CD4-positive, alpha-beta T cell (primary cell): Measurements from ENCODE around the gene PER3. TPM values are rescaled to one million over a fixed set of nuclear protein-coding genes. Genes with fewer than 3 reads are reported as not detected.
"Not testable (repeated sequence)": the region's sequence is repeated elsewhere in the genome, so short reads cannot be mapped to it uniquely, and the experiment has no call there.

Experiments
- ATAC-seq: fragments of 200-7000 bp; cut with Tn5 transposase; one replicate; pipeline ENCODE4 v1.10.0; 2022; ENCODE audit warnings: mild to moderate bottlenecking; ENCODE audit not compliant: poor library complexity
- CTCF ChIA-PET: fragments of 350-600 bp; sonication (Branson Sonifier 250); formaldehyde crosslinking; loops from one replicate; lab custom pipeline; 2021; ENCODE audit warnings: antibody characterized with exemption, inconsistent platforms; lab: Charles Lee
- POLR2A ChIA-PET: fragments of 350-600 bp; sonication (Branson Sonifier 250); formaldehyde crosslinking; loops from one replicate; lab custom pipeline; 2021; ENCODE audit warnings: antibody characterized with exemption, inconsistent platforms; lab: Charles Lee
- DNase-seq, 14 experiments: peaks; one replicate each; pipeline ENCODE4 v3.0.0-alpha.2; 2013 to 2020; ENCODE audit warnings: mixed read lengths in 2 of 14
- H3K27ac ChIP-seq, 2 donors: one replicate each; pipeline versions ENCODE4 v1.5.1 to v1.7.0; 2013; ENCODE audit warnings: low read length in 2 of 2, low read depth in 1 of 2, mild to moderate bottlenecking in 1 of 2
- H3K27me3 ChIP-seq, 2 experiments: 1 replicate in 1 of 2; 2 replicates in 1 of 2; pipeline versions ENCODE4 v1.6.1 to v1.7.0; 2013; ENCODE audit warnings: low read length in 2 of 2, control low read depth in 1 of 2, mild to moderate bottlenecking in 1 of 2, moderate library complexity in 1 of 2; ENCODE audit not compliant: insufficient read depth in 2 of 2, control insufficient read depth in 1 of 2
- H3K36me3 ChIP-seq: one replicate; pipeline ENCODE4 v1.6.1; 2013; ENCODE audit warnings: low read length, control low read depth; ENCODE audit not compliant: insufficient read depth
- H3K4me1 ChIP-seq: one replicate; pipeline ENCODE4 v1.6.1; 2013; ENCODE audit warnings: low read length, control low read depth; ENCODE audit not compliant: insufficient read depth
- H3K4me3 ChIP-seq: one replicate; pipeline ENCODE4 v1.5.1; 2013; ENCODE audit warnings: mild to moderate bottlenecking, low read length, moderate library complexity
- H3K9me3 ChIP-seq, 2 experiments: 1 replicate in 1 of 2; 2 replicates in 1 of 2; pipeline versions ENCODE4 v1.6.1 to v1.7.0; 2013; ENCODE audit warnings: low read length in 2 of 2, mild to moderate bottlenecking in 2 of 2, control low read depth in 1 of 2, moderate library complexity in 1 of 2; ENCODE audit not compliant: control insufficient read depth in 1 of 2, insufficient read depth in 1 of 2
- H3K27ac Mint-ChIP-seq: one replicate; pipeline ENCODE4 v1.8.0; 2020; ENCODE audit warnings: mixed read lengths
- H3K27me3 Mint-ChIP-seq: one replicate; pipeline ENCODE4 v1.8.0; 2021; ENCODE audit warnings: mixed read lengths
- H3K36me3 Mint-ChIP-seq: one replicate; pipeline ENCODE4 v1.8.0; 2021; ENCODE audit warnings: low read depth, mixed read lengths
- H3K4me1 Mint-ChIP-seq: one replicate; pipeline ENCODE4 v1.8.0; 2021; ENCODE audit warnings: low read depth, mixed read lengths
- H3K4me3 Mint-ChIP-seq: one replicate; pipeline ENCODE4 v1.8.0; 2020; ENCODE audit warnings: mild to moderate bottlenecking, mixed read lengths
- H3K9me3 Mint-ChIP-seq: one replicate; pipeline ENCODE4 v1.8.0; 2020; ENCODE audit warnings: mixed read lengths
- CTCF ChIP-seq: fragments of 200-600 bp; IDR thresholded peaks from one replicate; pipeline ENCODE4 v1.8.0; 2022; ENCODE audit warnings: antibody characterized with exemption, mild to moderate bottlenecking
- intact Hi-C, 2 experiments: fragments of 100-400 bp; cut with DNase I in 1 of 2; cut with micrococcal nuclease in 1 of 2; formaldehyde crosslinking; loops; one replicate each; pipeline versions ENCODE4 v1.15.1 to v1.9.0; 2023 to 2025; cut with DNase I, micrococcal nuclease
- total RNA-seq, 174 experiments: library from RNA in 2 of 174; stranded (reverse) in 2 of 174; gene quantifications; one replicate each; pipeline ENCODE4 v1.2.3 and lab custom pipeline; 2021 to 2026

Gene PER3
- total RNA-seq, 2 experiments from 2014 or later = 10.1 to 11.4 TPM

GRCh38 chr1:7785108-7785507 lies 1.0 kb downstream of the PER3 start:
- no peak overlapping the region for H3K27ac ChIP-seq
- intact Hi-C loops = loop anchor here in 1 of 2 experiments (10.0 kb wide), 3 partner anchors 170 to 1090 kb away; partner anchors contain the start of genes ENO1 and RERE
- no peaks in the 10 kb centered on the region for H3K27me3 Mint-ChIP-seq

GRCh38 chr1:7786795-7787194 lies 2.7 kb downstream of the PER3 start:
- POLR2A ChIA-PET = no interaction called here
- TF ChIP-seq CTCF = no peak
- Histone ChIP-seq H3K36me3 (peaks cover 22% of the 10 kb centered on the region), H3K27me3 (no peaks in the 10 kb centered on the region), H3K4me1 (peaks cover 25% of the 10 kb centered on the region), H3K27ac (no peak overlapping the region), H3K9me3 (peaks cover 13 to 14% of the 10 kb centered on the region in 2 experiments), H3K4me3 (no peak overlapping the region)
- peaks cover 59% of the 10 kb centered on the region for H3K36me3 Mint-ChIP-seq
- no peak for ATAC-seq
- H3K9me3 Mint-ChIP-seq = peaks cover 5% of the 10 kb centered on the region
- DNase-seq = no peak
- CTCF ChIA-PET = interaction anchor here (0.7 kb wide), 1 partner anchor 34 kb away, joined by 3 read pairs; no protein-coding TSS in a partner anchor
- H3K4me1 Mint-ChIP-seq = peaks cover 30% of the 10 kb centered on the region
- no peaks in the 10 kb centered on the region for H3K27me3 Mint-ChIP-seq
- H3K4me3 Mint-ChIP-seq = no peak overlapping the region
- H3K27ac Mint-ChIP-seq = peak overlapping the region; percentile 54
- intact Hi-C loops = loop anchor here in 1 of 2 experiments (10.0 kb wide), 3 partner anchors 168 to 1088 kb away; partner anchors contain the start of genes ENO1 and RERE

More at GRCh38 chr1:7785108-7785507, 1.0 kb downstream of the PER3 start:
- H3K36me3 ChIP-seq = peaks cover 18% of the 10 kb centered on the region
- no peak for TF ChIP-seq CTCF
- ChIA-PET POLR2A (interaction anchor here (1.1 kb wide), 1 partner anchor 14 kb away, joined by 3 read pairs; the partner anchor contains the start of gene VAMP3), CTCF (no interaction called here)
- Mint-ChIP-seq H3K36me3 (peaks cover 47% of the 10 kb centered on the region), H3K4me3 (peak overlapping the region; percentile 78), H3K27ac (peak overlapping the region; percentile 78), H3K4me1 (peaks cover 37% of the 10 kb centered on the region), H3K9me3 (peaks cover under 1% of the 10 kb centered on the region)
- H3K27me3 ChIP-seq = no peaks in the 10 kb centered on the region
- ATAC-seq = no peak
- H3K4me3 ChIP-seq = no peak overlapping the region
- no peak for DNase-seq
- H3K4me1 ChIP-seq = peaks cover 34% of the 10 kb centered on the region
- H3K9me3 ChIP-seq = peaks cover 0 to 5% of the 10 kb centered on the region in 2 experiments

GRCh38 chr1:7789828-7790227 lies 5.7 kb downstream of the PER3 start:
- H3K27me3 ChIP-seq = no peaks in the 10 kb centered on the region
- H3K9me3 ChIP-seq = peaks cover 10 to 13% of the 10 kb centered on the region in 2 experiments
- Mint-ChIP-seq H3K4me3 (no peak overlapping the region), H3K27me3 (no peaks in the 10 kb centered on the region), H3K4me1 (peaks cover 17% of the 10 kb centered on the region), H3K27ac (no peak overlapping the region), H3K36me3 (peaks cover 78% of the 10 kb centered on the region), H3K9me3 (peaks cover 6% of the 10 kb centered on the region)
- peaks cover 4% of the 10 kb centered on the region for H3K4me1 ChIP-seq
- no peak for TF ChIP-seq CTCF
- intact Hi-C loops = loop anchor here in 1 of 2 experiments (10.0 kb wide), 3 partner anchors 165 to 1085 kb away; partner anchors contain the start of genes ENO1 and RERE
- H3K27ac ChIP-seq = no peak overlapping the region
- DNase-seq (no peak), ATAC-seq (no peak)
- peaks cover 22% of the 10 kb centered on the region for H3K36me3 ChIP-seq
- CTCF ChIA-PET = no interaction called here
- no peak overlapping the region for H3K4me3 ChIP-seq
- POLR2A ChIA-PET = no interaction called here

GRCh38 chr1:7791027-7791426 lies 6.9 kb downstream of the PER3 start:
- H3K27me3 Mint-ChIP-seq, intact Hi-C loops, H3K4me3 ChIP-seq, ATAC-seq, H3K4me1 ChIP-seq, DNase-seq, H3K4me3 Mint-ChIP-seq, H3K9me3 Mint-ChIP-seq, H3K27ac Mint-ChIP-seq, H3K27ac ChIP-seq, H3K4me1 Mint-ChIP-seq, H3K27me3 ChIP-seq, CTCF ChIA-PET, POLR2A ChIA-PET: not testable (repeated sequence)
- Histone ChIP-seq H3K9me3 (peaks cover 9 to 13% of the 10 kb centered on the region in 2 experiments), H3K36me3 (peaks cover 22% of the 10 kb centered on the region)
- peaks cover 81% of the 10 kb centered on the region for H3K36me3 Mint-ChIP-seq
